Left forelimb (tissue), 1 donor: Measurements from ENCODE around the gene CACNG4.

Source experiments
- DNase-seq: peaks from one replicate; pipeline ENCODE4 v3.0.0-alpha.2; 2018; ENCODE audit warnings: low spot score

Gene CACNG4

GRCh38 chr17:67043283-67043682, 78.8 kb downstream of the CACNG4 start:
- DNase-seq = no peak

GRCh38 chr17:67044016-67044772, 79.7 kb downstream of the CACNG4 start, which contains the start of gene CACNG1:
Gene CACNG1, plus strand, starts transcription at chr17:67044554. Its CDS starts 107 bp downstream, at chr17:67044661.
- no peak for DNase-seq

GRCh38 chr17:67044940-67045339, 80.4 kb downstream of the CACNG4 start:
- no peak for DNase-seq

- DNase-seq = no peak
Measured at GRCh38 chr17:67046398-67046797, 81.9 kb downstream of the CACNG4 start.

- no peak for DNase-seq
Measured at GRCh38 chr17:67047382-67047781, 82.9 kb downstream of the CACNG4 start.

GRCh38 chr17:67049025-67049739, 84.7 kb downstream of the CACNG4 start:
- no peak for DNase-seq

- DNase-seq = no peak
Measured at GRCh38 chr17:67050066-67050465, 85.6 kb downstream of the CACNG4 start.

GRCh38 chr17:67050471-67051154, 86.1 kb downstream of the CACNG4 start:
- no peak for DNase-seq

GRCh38 chr17:67051155-67051538, 86.6 kb downstream of the CACNG4 start:
- no peak for DNase-seq

- no peak for DNase-seq
Measured at GRCh38 chr17:67051837-67052236, 87.3 kb downstream of the CACNG4 start.

GRCh38 chr17:67052720-67053437, 88.4 kb downstream of the CACNG4 start:
- no peak for DNase-seq

- DNase-seq = no peak
Measured at GRCh38 chr17:67053438-67054000, 89.0 kb downstream of the CACNG4 start.

GRCh38 chr17:67054011-67054591, 89.6 kb downstream of the CACNG4 start:
- DNase-seq = no peak

- DNase-seq = no peak
Measured at GRCh38 chr17:67054608-67055007, 90.1 kb downstream of the CACNG4 start.

GRCh38 chr17:67055041-67055443, 90.5 kb downstream of the CACNG4 start:
- DNase-seq = no peak

- DNase-seq = no peak
Measured at GRCh38 chr17:67055811-67056745, 91.6 kb downstream of the CACNG4 start.

- no peak for DNase-seq
Measured at GRCh38 chr17:67056746-67057490, 92.4 kb downstream of the CACNG4 start.

GRCh38 chr17:67058036-67058435, 93.5 kb downstream of the CACNG4 start:
- no peak for DNase-seq

GRCh38 chr17:67059372-67059771, 94.9 kb downstream of the CACNG4 start:
- DNase-seq = no peak

- no peak for DNase-seq
Measured at GRCh38 chr17:67063141-67063540, 98.6 kb downstream of the CACNG4 start.
